Measurements from ENCODE around the gene RNF182.

Gene RNF182

GRCh38 chr6:13987400-13987865 is 62.7 kb downstream of the RNF182 start:
- Histone ChIP-seq H3K9me3 (ENCODE audit: control insufficient read depth, insufficient read depth, low read depth, low read length) (no peaks in the 10 kb centered on the region), H3K36me3 (ENCODE audit: control insufficient read depth, insufficient read depth, low read length) (no peaks in the 10 kb centered on the region), H3K9ac (ENCODE audit: low read length) (no peak overlapping the region), H3K27me3 (ENCODE audit: control insufficient read depth, insufficient read depth, low read length) (no peaks in the 10 kb centered on the region), H3K4me3 (ENCODE audit: low read depth, low read length) (no peak overlapping the region), H3K27ac (ENCODE audit: low read depth, low read length) (no peak overlapping the region), H3K4me1 (ENCODE audit: control insufficient read depth, insufficient read depth, low read length) (no peaks in the 10 kb centered on the region)

- Histone ChIP-seq H3K9me3 (ENCODE audit: control insufficient read depth, insufficient read depth, low read depth, low read length) (no peaks in the 10 kb centered on the region), H3K4me1 (ENCODE audit: control insufficient read depth, insufficient read depth, low read length) (no peaks in the 10 kb centered on the region), H3K4me3 (ENCODE audit: low read depth, low read length) (no peak overlapping the region), H3K27me3 (ENCODE audit: control insufficient read depth, insufficient read depth, low read length) (no peaks in the 10 kb centered on the region), H3K27ac (ENCODE audit: low read depth, low read length) (no peak overlapping the region), H3K9ac (ENCODE audit: low read length) (no peak overlapping the region), H3K36me3 (ENCODE audit: control insufficient read depth, insufficient read depth, low read length) (no peaks in the 10 kb centered on the region)
These were observed 63.4 kb downstream of the RNF182 start for GRCh38 chr6:13988049-13988738.

GRCh38 chr6:13988908-13989307 is 64.2 kb downstream of the RNF182 start:
- Histone ChIP-seq H3K4me1 (ENCODE audit: control insufficient read depth, insufficient read depth, low read length) (no peaks in the 10 kb centered on the region; the same call in 1 of the 2 replicates), H3K27me3 (ENCODE audit: control insufficient read depth, insufficient read depth, low read length) (no peaks in the 10 kb centered on the region), H3K36me3 (ENCODE audit: control insufficient read depth, insufficient read depth, low read length) (no peaks in the 10 kb centered on the region), H3K27ac (ENCODE audit: low read depth, low read length) (no peak overlapping the region), H3K9ac (ENCODE audit: low read length) (no peak overlapping the region), H3K4me3 (ENCODE audit: low read depth, low read length) (no peak overlapping the region), H3K9me3 (ENCODE audit: control insufficient read depth, insufficient read depth, low read depth, low read length) (no peaks in the 10 kb centered on the region)

DNA sequence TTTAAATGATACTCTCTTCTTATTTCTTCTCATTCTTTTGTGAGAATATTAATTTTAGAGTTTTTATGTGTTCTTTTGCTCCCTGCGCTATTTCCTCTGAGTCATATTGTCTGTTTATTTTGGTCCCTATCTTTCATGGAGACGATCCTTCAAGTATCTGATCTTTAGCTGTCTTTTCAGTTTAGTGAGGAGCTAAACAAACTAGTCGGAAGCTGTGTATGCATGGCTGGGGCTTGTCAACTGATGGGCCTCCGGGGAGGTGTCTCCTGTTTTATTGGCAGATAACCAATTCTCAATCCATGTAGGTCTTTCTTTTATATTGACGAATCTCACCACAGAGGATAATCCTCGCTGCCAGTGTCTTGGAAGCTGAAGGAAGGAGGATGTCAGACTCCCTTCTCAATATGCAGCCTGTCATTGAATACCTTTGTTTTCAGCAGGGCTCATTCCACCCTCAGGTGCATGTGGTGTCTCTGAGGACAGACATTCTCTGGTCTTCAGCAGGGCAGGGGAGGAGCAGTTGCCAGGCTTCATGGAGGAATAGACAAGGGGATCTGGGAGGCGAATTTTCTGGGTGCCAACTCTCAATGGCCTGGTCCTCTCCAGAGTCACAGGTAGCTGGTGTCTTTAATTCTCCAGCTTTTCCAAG is 64.9 kb downstream of the RNF182 start:
- H3K9me3 ChIP-seq (ENCODE audit: control insufficient read depth, insufficient read depth, low read depth, low read length): no peaks in the 10 kb centered on the region

DNA sequence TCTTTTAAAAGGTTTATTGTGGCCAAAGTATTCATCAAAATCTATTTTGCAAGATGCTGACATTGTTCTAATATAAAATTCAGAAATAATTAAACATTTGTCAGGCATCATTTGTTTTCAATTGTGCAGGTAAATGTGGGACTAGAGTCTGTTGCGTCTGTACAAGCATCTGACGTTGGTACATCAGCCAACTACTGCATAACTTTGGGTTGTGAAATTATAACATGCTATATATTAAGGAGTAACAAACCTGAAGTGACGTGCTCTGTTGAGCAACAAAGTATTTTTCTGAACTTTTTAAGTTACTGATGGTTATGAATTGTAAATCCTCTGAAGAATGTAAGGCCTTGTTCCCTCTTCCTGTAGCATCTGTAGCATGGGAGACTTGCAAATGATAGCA is 66.0 kb downstream of the RNF182 start:
- Histone ChIP-seq H3K4me1 (ENCODE audit: control insufficient read depth, insufficient read depth, low read length) (no peaks in the 10 kb centered on the region; the same call in 1 of the 2 replicates), H3K27me3 (ENCODE audit: control insufficient read depth, insufficient read depth, low read length) (no peaks in the 10 kb centered on the region), H3K9ac (ENCODE audit: low read length) (no peak overlapping the region), H3K27ac (ENCODE audit: low read depth, low read length) (no peak overlapping the region), H3K36me3 (ENCODE audit: control insufficient read depth, insufficient read depth, low read length) (no peaks in the 10 kb centered on the region), H3K9me3 (ENCODE audit: control insufficient read depth, insufficient read depth, low read depth, low read length) (no peaks in the 10 kb centered on the region), H3K4me3 (ENCODE audit: low read depth, low read length) (no peak overlapping the region)

More for the DNA sequence above, 64.9 kb downstream of the RNF182 start:
- Histone ChIP-seq H3K9ac (ENCODE audit: low read length) (no peak overlapping the region), H3K4me3 (ENCODE audit: low read depth, low read length) (no peak overlapping the region), H3K27me3 (ENCODE audit: control insufficient read depth, insufficient read depth, low read length) (no peaks in the 10 kb centered on the region), H3K27ac (ENCODE audit: low read depth, low read length) (no peak overlapping the region), H3K4me1 (ENCODE audit: control insufficient read depth, insufficient read depth, low read length) (no peaks in the 10 kb centered on the region; the same call in 1 of the 2 replicates), H3K36me3 (ENCODE audit: control insufficient read depth, insufficient read depth, low read length) (no peaks in the 10 kb centered on the region)

GRCh38 chr6:13991393-13991792 is 66.6 kb downstream of the RNF182 start:
- Histone ChIP-seq H3K4me1 (ENCODE audit: control insufficient read depth, insufficient read depth, low read length) (no peaks in the 10 kb centered on the region; the same call in 1 of the 2 replicates), H3K36me3 (ENCODE audit: control insufficient read depth, insufficient read depth, low read length) (no peaks in the 10 kb centered on the region), H3K27ac (ENCODE audit: low read depth, low read length) (no peak overlapping the region), H3K9ac (ENCODE audit: low read length) (no peak overlapping the region), H3K27me3 (ENCODE audit: control insufficient read depth, insufficient read depth, low read length) (no peaks in the 10 kb centered on the region), H3K9me3 (ENCODE audit: control insufficient read depth, insufficient read depth, low read depth, low read length) (no peaks in the 10 kb centered on the region), H3K4me3 (ENCODE audit: low read depth, low read length) (no peak overlapping the region)

GRCh38 chr6:13992417-13993055 is 67.8 kb downstream of the RNF182 start:
- H3K9me3 ChIP-seq (ENCODE audit: control insufficient read depth, insufficient read depth, low read depth, low read length): no peaks in the 10 kb centered on the region
- H3K27me3 ChIP-seq (ENCODE audit: control insufficient read depth, insufficient read depth, low read length): no peaks in the 10 kb centered on the region
- H3K9ac ChIP-seq (ENCODE audit: low read length): no peak overlapping the region
- H3K4me1 ChIP-seq (ENCODE audit: control insufficient read depth, insufficient read depth, low read length): no peaks in the 10 kb centered on the region; the same call in 1 of the 2 replicates
- no peak overlapping the region for H3K4me3 ChIP-seq (ENCODE audit: low read depth, low read length)
- H3K36me3 ChIP-seq (ENCODE audit: control insufficient read depth, insufficient read depth, low read length): no peaks in the 10 kb centered on the region
- H3K27ac ChIP-seq (ENCODE audit: low read depth, low read length): no peak overlapping the region

DNA sequence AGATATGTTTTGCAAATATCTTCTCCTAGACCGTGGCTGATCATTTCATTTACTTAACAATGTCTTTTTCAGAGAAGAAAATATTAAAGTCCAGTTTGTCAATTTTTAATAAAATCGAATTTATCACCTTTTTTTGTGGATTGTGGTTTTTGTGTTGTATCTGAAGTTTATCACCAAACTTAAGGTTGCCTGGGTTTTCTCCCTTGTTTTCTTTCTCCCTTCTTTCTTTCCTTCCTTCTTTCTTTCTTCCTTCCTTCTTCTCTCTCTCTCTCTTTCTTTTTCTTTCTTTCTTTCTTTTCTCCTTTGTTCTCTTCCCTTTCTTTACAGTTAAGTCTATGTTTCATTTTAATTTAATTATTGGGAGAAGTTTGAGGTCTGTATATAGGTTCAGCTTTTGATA is 68.7 kb downstream of the RNF182 start:
- H3K9me3 ChIP-seq (ENCODE audit: control insufficient read depth, insufficient read depth, low read depth, low read length): no peaks in the 10 kb centered on the region; the same call in 1 of the 2 replicates
- no peaks in the 10 kb centered on the region for H3K36me3 ChIP-seq (ENCODE audit: control insufficient read depth, insufficient read depth, low read length)
- H3K4me3 ChIP-seq (ENCODE audit: low read depth, low read length): no peak overlapping the region
- H3K4me1 ChIP-seq (ENCODE audit: control insufficient read depth, insufficient read depth, low read length): no peaks in the 10 kb centered on the region; the same call in 1 of the 2 replicates
- no peak overlapping the region for H3K9ac ChIP-seq (ENCODE audit: low read length)
- H3K27ac ChIP-seq (ENCODE audit: low read depth, low read length): no peak overlapping the region
- H3K27me3 ChIP-seq (ENCODE audit: control insufficient read depth, insufficient read depth, low read length): no peaks in the 10 kb centered on the region

DNA sequence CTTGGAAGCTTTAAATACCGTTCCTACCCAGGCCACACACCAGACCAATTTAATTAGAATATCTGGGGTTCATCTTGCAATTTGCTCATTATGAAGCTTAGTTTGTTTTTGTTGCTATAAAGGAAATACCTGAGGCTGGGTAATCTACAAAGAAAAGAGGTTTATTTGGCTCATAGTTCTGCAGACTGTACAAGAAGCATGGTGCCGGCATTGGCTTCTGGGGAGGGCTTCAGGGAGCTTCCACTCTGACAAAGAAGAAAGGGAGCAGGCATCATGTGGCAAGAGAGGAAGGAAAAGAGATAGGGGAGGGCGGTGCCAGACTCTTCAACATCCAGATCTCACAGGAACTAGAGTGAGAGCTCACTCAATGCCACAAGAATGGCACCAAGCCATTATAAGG is 73.6 kb downstream of the RNF182 start:
- Histone ChIP-seq H3K9ac (ENCODE audit: low read length) (no peak overlapping the region), H3K4me3 (ENCODE audit: low read depth, low read length) (no peak overlapping the region), H3K27me3 (ENCODE audit: control insufficient read depth, insufficient read depth, low read length) (no peaks in the 10 kb centered on the region), H3K4me1 (ENCODE audit: control insufficient read depth, insufficient read depth, low read length) (no peaks in the 10 kb centered on the region; the same call in none of the 2 replicates), H3K9me3 (ENCODE audit: control insufficient read depth, insufficient read depth, low read depth, low read length) (peaks cover 4% of the 10 kb centered on the region), H3K36me3 (ENCODE audit: control insufficient read depth, insufficient read depth, low read length) (no peaks in the 10 kb centered on the region), H3K27ac (ENCODE audit: low read depth, low read length) (no peak overlapping the region)

GRCh38 chr6:14000901-14001300 is 76.1 kb downstream of the RNF182 start:
- Histone ChIP-seq H3K36me3 (ENCODE audit: control insufficient read depth, insufficient read depth, low read length) (no peaks in the 10 kb centered on the region), H3K27ac (ENCODE audit: low read depth, low read length) (no peak overlapping the region), H3K27me3 (ENCODE audit: control insufficient read depth, insufficient read depth, low read length) (no peaks in the 10 kb centered on the region), H3K9me3 (ENCODE audit: control insufficient read depth, insufficient read depth, low read depth, low read length) (peaks cover 4% of the 10 kb centered on the region), H3K9ac (ENCODE audit: low read length) (no peak overlapping the region), H3K4me1 (ENCODE audit: control insufficient read depth, insufficient read depth, low read length) (peaks cover 10% of the 10 kb centered on the region), H3K4me3 (ENCODE audit: low read depth, low read length) (no peak overlapping the region)

Data from HUES6 (cell line).